GM12878 (cell line): ENCODE data around the gene DNAH3. TPM values are rescaled to one million over a fixed set of nuclear protein-coding genes. Genes with fewer than 3 reads are reported as not detected.

Experiments
- ATAC-seq: fragments of 200-7000 bp; cut with Tn5 transposase; 3 replicates; pipeline ENCODE4 v1.9.1; 2020; ENCODE audit warnings: mild to moderate bottlenecking, moderate library complexity
- BruUV-seq: library from RNA; stranded (reverse); fragments of 400-500 nt; replicated peaks from 2 replicates; lab custom pipeline; 2021; lab: Mats Ljungman, UMichigan
- CTCF ChIA-PET: fragments of 300-600 bp; sonication (Branson Sonifier 250); formaldehyde crosslinking; extraction: SDS; loops from one replicate; lab custom pipeline; 2021; ENCODE audit warnings: inconsistent platforms; lab: Yijun Ruan, JAX
- POLR2A ChIA-PET: fragments of 350-600 bp; formaldehyde crosslinking; extraction: SDS; loops from one replicate; lab custom pipeline; 2021; ENCODE audit warnings: inconsistent platforms; lab: Charles Lee
- RAD21 ChIA-PET: fragments of 300-600 bp; sonication (Branson Sonifier 250); formaldehyde crosslinking; loops from one replicate; lab custom pipeline; 2023; ENCODE audit warnings: antibody characterized with exemption; ENCODE audit not compliant: unreplicated experiment; lab: Charles Lee
- SMC1A ChIA-PET: fragments of 300-600 bp; sonication (Branson Sonifier 250); formaldehyde crosslinking; loops from one replicate; lab custom pipeline; 2023; ENCODE audit not compliant: unreplicated experiment, uncharacterized antibody; lab: Charles Lee
- DNase-seq: peaks from one replicate; pipeline ENCODE4 v3.0.0-alpha.2; 2011; ENCODE audit warnings: low read depth, low spot score
- FAIRE-seq: peaks from 3 replicates; lab custom pipeline; 2011; peaks lifted over from hg19 to GRCh38; lab: Jason Lieb, UNC
- H2AFZ ChIP-seq: 2 replicates; pipeline ENCODE4 v1.6.0; 2011; ENCODE audit warnings: low read depth, low read length, control low read depth; ENCODE audit not compliant: control insufficient read depth
- H3K27ac ChIP-seq: 2 replicates; pipeline ENCODE4 v1.5.1; 2011; ENCODE audit warnings: control low read depth; ENCODE audit not compliant: control insufficient read depth, insufficient read depth
- H3K27me3 ChIP-seq, 2 experiments: replicated peaks in 1 of 2; 2 replicates each; pipeline versions ENCODE4 v1.6.0 to v1.6.1; 2011; ENCODE audit warnings: low read length in 1 of 2; ENCODE audit not compliant: control insufficient read depth in 2 of 2, insufficient read depth in 2 of 2
- H3K36me3 ChIP-seq, 2 experiments: 2 replicates each; pipeline ENCODE4 v1.5.1; 2011; ENCODE audit warnings: low read length in 1 of 2; ENCODE audit not compliant: control insufficient read depth in 2 of 2, insufficient read depth in 2 of 2
- H3K4me1 ChIP-seq: 2 replicates; pipeline ENCODE4 v1.6.1; 2011; ENCODE audit warnings: mild to moderate bottlenecking, low read length, moderate library complexity, mixed read lengths; ENCODE audit not compliant: control insufficient read depth, insufficient read depth
- H3K4me2 ChIP-seq: 2 replicates; pipeline ENCODE4 v1.6.0; 2011; ENCODE audit warnings: control low read depth; ENCODE audit not compliant: control insufficient read depth, insufficient read depth
- H3K4me3 ChIP-seq: fragments of 200-600 bp; sonication (generic); 2 replicates; pipeline ENCODE4 v1.5.1; 2016
- H3K79me2 ChIP-seq: 2 replicates; pipeline ENCODE4 v1.6.0; 2011; ENCODE audit warnings: low read length; ENCODE audit not compliant: control insufficient read depth, insufficient read depth
- H3K9ac ChIP-seq: 2 replicates; pipeline ENCODE4 v1.8.0; 2011; ENCODE audit warnings: low read length, control low read depth, mixed read lengths; ENCODE audit not compliant: control insufficient read depth, insufficient read depth
- H3K9me3 ChIP-seq: replicated peaks from 3 replicates; pipeline ENCODE4 v1.5.1; 2011; ENCODE audit warnings: mild to moderate bottlenecking, low read length; ENCODE audit not compliant: control insufficient read depth, insufficient read depth
- H4K20me1 ChIP-seq: 2 replicates; pipeline ENCODE4 v1.6.0; 2011; ENCODE audit not compliant: control insufficient read depth, insufficient read depth
- BRCA1 ChIP-seq: IDR thresholded peaks from 2 replicates; pipeline ENCODE4 v1.6.1; 2011; ENCODE audit warnings: low read depth, low read length, improper control_type of control experiment
- GATAD2B ChIP-seq: fragments of 450-650 bp; conservative IDR thresholded peaks from 2 replicates; pipeline ENCODE4 v1.6.1; 2017; ENCODE audit warnings: low read depth, mild to moderate bottlenecking, moderate library complexity
- MYC ChIP-seq: IDR thresholded peaks from 2 replicates; pipeline ENCODE4 v1.6.1; 2011; ENCODE audit warnings: mild to moderate bottlenecking, low read length, moderate library complexity, inconsistent platforms; ENCODE audit not compliant: insufficient read depth, insufficient replicate concordance, insufficient read length, severe bottlenecking
- NR2C1 ChIP-seq: fragments of 450-650 bp; IDR thresholded peaks from 2 replicates; pipeline ENCODE4 v1.6.1; 2017; ENCODE audit warnings: antibody characterized with exemption, mild to moderate bottlenecking, moderate library complexity
- PAX5 ChIP-seq: IDR thresholded peaks from 2 replicates; pipeline ENCODE4 v1.6.1; 2011; ENCODE audit warnings: low read depth, low read length, borderline replicate concordance
- PAX8 ChIP-seq: fragments of 450-650 bp; IDR thresholded peaks from 2 replicates; pipeline ENCODE4 v1.6.1; 2017; ENCODE audit warnings: mild to moderate bottlenecking, moderate library complexity
- RAD21 ChIP-seq: IDR thresholded peaks from 2 replicates; pipeline ENCODE4 v1.6.1; 2011; ENCODE audit warnings: mild to moderate bottlenecking, low read depth, low read length, moderate library complexity; ENCODE audit not compliant: insufficient read depth
- SRF ChIP-seq, 2 experiments: IDR thresholded peaks; 2 replicates each; pipeline ENCODE4 v1.6.1; 2011; ENCODE audit warnings: low read depth in 2 of 2, low read length in 2 of 2, mild to moderate bottlenecking in 1 of 2, moderate library complexity in 1 of 2
- TCF12 ChIP-seq: IDR thresholded peaks from 2 replicates; pipeline ENCODE4 v1.6.1; 2011; ENCODE audit warnings: low read depth, mild to moderate bottlenecking, low read length
- ZNF24 ChIP-seq: fragments of 450-650 bp; IDR thresholded peaks from 2 replicates; pipeline ENCODE4 v1.6.1; 2017; ENCODE audit warnings: antibody characterized with exemption, mild to moderate bottlenecking
- ZNF384 ChIP-seq: IDR thresholded peaks from 2 replicates; pipeline ENCODE4 v1.6.1; 2012; ENCODE audit warnings: low read depth, mild to moderate bottlenecking, low read length, improper control_type of control experiment, borderline replicate concordance
- WGBS: methylation state at CpG from one replicate; pipeline ENCODE4 v1.1.6; 2016; ENCODE audit warnings: low lambda C conversion rate; ENCODE audit not compliant: insufficient replicate concordance, insufficient coverage; ENCODE audit errors: missing lambda C conversion rate; 5-methylcytosine and 5-hydroxymethylcytosine counted together
- in situ Hi-C: fragments of 300-500 bp; cut with MboI; formaldehyde crosslinking; loops from 9 replicates; pipeline ENCODE4 v1.14.3; 2018; ENCODE audit warnings: mixed read lengths
- intact Hi-C: fragments of 100-400 bp; cut with micrococcal nuclease; formaldehyde crosslinking; loops from one replicate; pipeline ENCODE4 v1.14.2; 2022; ENCODE audit not compliant: unreplicated experiment
- polyA plus RNA-seq, 11 experiments: library from polyadenylated mRNA; depleted of rRNA in 4 of 11; unstranded in 6 of 11; stranded (reverse) in 5 of 11; fragments of >200 nt; fragmentation: Nextera tagmentation in 4 of 11; fragmentation: Illumina TruSeq in 1 of 11; extraction: Ambion mirVana in 4 of 11; extraction: Trizol in 1 of 11; gene quantifications; 1 replicate in 1 of 11; 2 replicates in 10 of 11; pipeline versions ENCODE4 v1.2.1 to v1.2.3, GENCODE V29; 2011 to 2016; ENCODE audit warnings: inconsistent platforms in 2 of 11, missing spikeins in 2 of 11, low read depth in 1 of 11
- total RNA-seq, 4 experiments: library from RNA; depleted of rRNA in 3 of 4; stranded (reverse); fragments of >200 nt in 3 of 4; fragmentation: Illumina TruSeq in 1 of 4; extraction: Trizol in 1 of 4; gene quantifications; 2 replicates each; pipeline versions ENCODE4 v1.2.1 to v1.2.3, GENCODE V29; 2013 to 2021
- TF ChIP-seq, protein P1 (sequence below): fragments of 450-650 bp; IDR thresholded peaks from 2 replicates; pipeline ENCODE4 v1.6.1; 2017; ENCODE audit warnings: mild to moderate bottlenecking

Gene DNAH3
- total and polyA plus RNA-seq, 10 of the 15 experiments (the other 5 are each of a cell fraction or from before 2014, with no cell fraction given): under 0.01 to 0.04 (median 0.04) TPM; not detected in 5

DNA sequence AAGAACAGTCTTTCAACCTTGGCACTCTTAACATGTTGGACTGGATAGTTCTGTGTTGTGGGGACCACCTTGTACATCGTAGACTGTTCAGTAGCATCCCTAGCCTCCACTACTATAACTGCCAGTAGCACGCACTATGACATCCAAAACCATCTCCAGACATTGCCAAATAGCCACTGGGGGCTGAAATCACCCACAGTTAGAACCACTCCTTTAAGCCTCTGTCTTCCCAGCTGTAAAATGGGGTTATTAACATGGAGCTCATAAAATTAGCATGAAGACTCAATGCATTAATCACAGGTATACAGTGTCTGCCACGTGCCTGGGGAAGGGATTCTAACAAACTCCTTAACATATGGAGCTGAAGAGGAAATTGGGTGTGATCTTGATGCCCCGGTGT is 200.4 kb downstream of the DNAH3 start:
- RAD21 ChIA-PET: no interaction called here
- intact Hi-C loops (no loop called here), in situ Hi-C loops (no loop called here)
- Histone ChIP-seq H3K79me2 (no peaks in the 10 kb centered on the region), H3K4me1 (no peaks in the 10 kb centered on the region), H3K9ac (no peak overlapping the region), H4K20me1 (no peaks in the 10 kb centered on the region; the same call in 1 of the 2 replicates)
- SMC1A ChIA-PET: interaction anchor here (1.3 kb wide), 1 partner anchor 99 kb away, joined by 3 read pairs; no protein-coding TSS in a partner anchor
- FAIRE-seq: no peak
- POLR2A ChIA-PET: no interaction called here
- TF ChIP-seq SRF (IDR thresholded peaks at IDR 0.05; ENCODE audit: low read depth in 2 of 2, low read length in 2 of 2) (no peak), RAD21 (no peak), GATAD2B (no peak), ZNF24 (no peak), PAX5 (no peak), ZNF384 (no peak), TCF12 (no peak), BRCA1 (no peak), NR2C1 (no peak), MYC (no peak), PAX8 (no peak)
- TF ChIP-seq, protein P1, sequence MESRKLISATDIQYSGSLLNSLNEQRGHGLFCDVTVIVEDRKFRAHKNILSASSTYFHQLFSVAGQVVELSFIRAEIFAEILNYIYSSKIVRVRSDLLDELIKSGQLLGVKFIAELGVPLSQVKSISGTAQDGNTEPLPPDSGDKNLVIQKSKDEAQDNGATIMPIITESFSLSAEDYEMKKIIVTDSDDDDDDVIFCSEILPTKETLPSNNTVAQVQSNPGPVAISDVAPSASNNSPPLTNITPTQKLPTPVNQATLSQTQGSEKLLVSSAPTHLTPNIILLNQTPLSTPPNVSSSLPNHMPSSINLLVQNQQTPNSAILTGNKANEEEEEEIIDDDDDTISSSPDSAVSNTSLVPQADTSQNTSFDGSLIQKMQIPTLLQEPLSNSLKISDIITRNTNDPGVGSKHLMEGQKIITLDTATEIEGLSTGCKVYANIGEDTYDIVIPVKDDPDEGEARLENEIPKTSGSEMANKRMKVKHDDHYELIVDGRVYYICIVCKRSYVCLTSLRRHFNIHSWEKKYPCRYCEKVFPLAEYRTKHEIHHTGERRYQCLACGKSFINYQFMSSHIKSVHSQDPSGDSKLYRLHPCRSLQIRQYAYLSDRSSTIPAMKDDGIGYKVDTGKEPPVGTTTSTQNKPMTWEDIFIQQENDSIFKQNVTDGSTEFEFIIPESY: no peak
- TF ChIP-seq, all 136 proteins: peak for 0
- DNase-seq (no peak), ATAC-seq (no peak)
- CTCF ChIA-PET: interaction anchor here (0.6 to 1.0 kb wide), 3 partner anchors 12 to 131 kb away, joined by 3 to 5 read pairs (median 3); no protein-coding TSS in a partner anchor
- no TSS peak for BruUV-seq
- H3K9me3 ChIP-seq: no peaks in the 10 kb centered on the region
- no peak overlapping the region for H2AFZ ChIP-seq
- H3K36me3 ChIP-seq: no peaks in the 10 kb centered on the region
- no peak overlapping the region for H3K4me3 ChIP-seq
- H3K27ac ChIP-seq: no peak overlapping the region
- 44% methylated on average over 4 of the region's 4 CpGs for WGBS
- no peak overlapping the region for H3K4me2 ChIP-seq
- no peaks in the 10 kb centered on the region; a peak in 2 of 4 replicates for H3K27me3 ChIP-seq
